Glomerular visceral epithelial cell (primary cell): ENCODE data around the gene TEP1.
"Not testable (repeated sequence)": the region's sequence is repeated elsewhere in the genome, so short reads cannot be mapped to it uniquely, and the experiment has no call there.

Experiments used
- DNase-seq: peaks from one replicate; pipeline ENCODE4 v3.0.0-alpha.2; 2016; ENCODE audit errors: extremely low spot score

The TEP1 gene

GRCh38 chr14:20386276-20386855 lies 26.9 kb downstream of the TEP1 start:
- no peak for DNase-seq

- no peak for DNase-seq
Measured at GRCh38 chr14:20384886-20385285, 28.4 kb downstream of the TEP1 start.

- DNase-seq: no peak
Measured at GRCh38 chr14:20384321-20384720, 29.0 kb downstream of the TEP1 start.

GRCh38 chr14:20383636-20384035 lies 29.7 kb downstream of the TEP1 start:
- no peak for DNase-seq

DNA sequence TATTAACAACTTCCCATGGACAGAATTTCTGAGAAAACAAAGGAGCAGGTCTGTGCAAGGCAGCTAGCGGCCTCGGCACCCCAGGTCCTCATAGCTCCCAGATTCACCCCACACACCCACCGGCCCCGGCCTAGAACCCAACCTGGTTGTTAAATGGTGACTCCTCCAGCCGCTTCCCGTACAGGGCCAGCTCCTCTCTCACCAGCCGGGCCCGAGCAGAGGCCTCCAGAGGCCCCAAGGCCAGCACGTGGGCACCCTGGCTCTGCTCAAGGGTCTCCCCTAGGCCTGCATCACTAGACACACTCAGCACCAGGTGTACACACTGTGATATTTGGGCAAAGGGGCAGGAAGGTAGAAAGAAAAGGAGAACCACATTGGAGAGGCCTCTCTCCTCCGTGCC lies 30.3 kb downstream of the TEP1 start:
- no peak for DNase-seq

GRCh38 chr14:20382526-20382925 lies 30.8 kb downstream of the TEP1 start:
- DNase-seq: no peak

- no peak for DNase-seq
Measured at GRCh38 chr14:20381341-20381740, 32.0 kb downstream of the TEP1 start.

- no peak for DNase-seq
Measured at GRCh38 chr14:20380681-20381080, 32.6 kb downstream of the TEP1 start.

- DNase-seq: no peak
Measured at GRCh38 chr14:20379743-20380142, 33.6 kb downstream of the TEP1 start.

DNA sequence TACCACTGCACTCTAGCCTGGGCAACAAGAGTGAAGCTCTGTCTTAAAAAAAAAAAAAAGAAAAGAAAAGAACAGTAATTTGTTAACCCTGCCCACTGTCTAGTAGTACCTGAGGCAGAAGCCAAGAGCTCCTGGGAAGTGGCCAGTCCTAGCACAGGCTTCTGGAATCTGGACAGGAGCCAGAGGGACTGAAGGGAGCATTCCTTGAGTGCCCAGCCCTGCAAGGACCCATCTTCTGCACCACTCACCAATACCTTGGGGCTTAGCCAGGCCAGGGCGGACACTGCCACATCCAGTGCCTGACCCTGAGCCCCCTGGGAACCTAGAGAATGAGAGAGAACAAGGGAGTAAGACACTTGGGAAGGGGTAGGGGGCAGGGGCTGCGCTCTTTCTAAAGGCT lies 36.1 kb downstream of the TEP1 start:
- no peak for DNase-seq

GRCh38 chr14:20376071-20376588 lies 37.2 kb downstream of the TEP1 start:
- DNase-seq: no peak

DNA sequence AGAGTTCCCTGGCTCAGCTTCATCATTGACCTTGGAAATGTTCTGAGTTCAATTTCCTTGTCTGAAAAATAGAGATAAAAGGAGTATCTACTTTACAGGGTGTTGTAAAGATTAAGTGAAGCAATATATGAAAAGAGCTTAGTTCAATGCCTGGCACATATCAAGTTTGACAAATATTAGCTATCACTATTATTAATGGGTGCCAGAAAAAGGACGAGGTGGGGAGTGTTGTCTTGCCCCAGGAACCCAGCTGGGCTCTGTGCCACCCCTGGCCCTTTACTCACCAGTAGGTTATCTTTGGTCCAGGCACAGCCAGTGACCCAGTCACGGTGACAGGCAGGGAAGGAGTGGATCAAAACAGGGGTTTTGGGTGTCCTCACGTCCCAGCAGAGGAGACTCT lies 37.8 kb downstream of the TEP1 start:
- DNase-seq: no peak

- no peak for DNase-seq
Measured at GRCh38 chr14:20372796-20373195, 40.5 kb downstream of the TEP1 start.

DNA sequence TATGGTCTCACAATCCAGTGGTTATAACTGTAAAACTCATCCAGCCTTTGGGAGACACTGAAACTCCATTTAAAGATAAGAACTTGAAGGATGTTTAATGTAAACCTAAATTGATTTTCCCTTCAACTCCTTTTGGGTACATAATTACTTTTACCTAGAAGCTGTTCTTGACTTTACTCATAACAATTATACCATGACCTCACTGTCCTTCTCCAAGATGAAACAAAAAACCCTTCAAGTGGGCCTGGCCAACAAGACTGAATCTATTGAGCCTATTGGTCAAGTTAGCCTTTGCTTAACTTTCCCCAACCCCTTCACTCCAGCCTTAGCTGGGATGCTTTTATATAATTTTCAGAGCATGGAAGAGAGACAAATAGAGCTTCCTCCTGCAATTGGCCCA lies 47.4 kb downstream of the TEP1 start:
- no peak for DNase-seq

GRCh38 chr14:20358474-20358873 lies 54.8 kb downstream of the TEP1 start:
- DNase-seq: not testable (repeated sequence)

DNA sequence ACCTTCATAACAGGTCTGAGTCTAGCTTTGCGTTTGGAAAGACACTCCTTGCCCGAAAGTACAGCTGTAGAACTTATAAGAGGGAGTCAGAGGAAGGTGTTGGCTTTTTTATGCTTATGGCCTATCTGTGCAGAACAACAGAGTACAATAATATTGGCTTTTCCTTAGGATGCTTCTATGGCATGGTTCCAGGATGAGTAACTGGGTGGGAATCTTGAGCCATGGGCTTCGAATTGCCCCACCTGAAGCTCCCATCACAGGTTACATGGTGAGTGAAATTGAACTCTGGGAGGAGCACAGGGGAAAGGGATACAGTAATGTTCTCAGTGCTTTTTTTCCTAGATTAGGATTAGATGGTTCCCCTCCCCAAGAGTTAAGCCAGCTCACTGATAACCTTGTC lies 56.9 kb downstream of the TEP1 start:
- DNase-seq: peak; percentile 29

GRCh38 chr14:20350860-20351259 lies 62.4 kb downstream of the TEP1 start:
- DNase-seq: no peak

- no peak for DNase-seq
Measured at GRCh38 chr14:20350282-20350681, 63.0 kb downstream of the TEP1 start.

GRCh38 chr14:20347747-20348146 lies 65.6 kb downstream of the TEP1 start:
- DNase-seq: no peak

DNA sequence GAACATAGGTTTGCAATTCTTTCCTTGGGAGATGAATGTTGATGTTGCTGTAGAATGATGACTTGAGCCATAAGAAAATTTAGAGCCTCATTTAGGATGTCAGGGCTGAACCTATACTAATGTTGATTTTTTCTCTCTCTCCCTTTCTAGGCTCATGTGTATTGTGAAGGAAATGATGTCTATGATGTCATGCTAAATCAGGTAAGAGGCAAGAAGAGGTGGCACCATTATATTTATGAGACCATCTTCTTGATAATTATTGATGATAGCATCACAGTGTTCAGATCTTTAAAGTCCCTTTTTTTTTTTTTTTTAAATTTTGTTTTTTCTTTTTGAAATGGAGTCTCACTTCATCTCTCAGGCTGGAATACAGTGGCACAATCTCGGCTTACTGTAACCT lies 66.6 kb downstream of the TEP1 start:
- DNase-seq: no peak

GRCh38 chr14:20345366-20345765 lies 67.9 kb downstream of the TEP1 start:
- DNase-seq: no peak

- peak; percentile 25 for DNase-seq
Measured at GRCh38 chr14:20343862-20344220, 69.5 kb downstream of the TEP1 start.

GRCh38 chr14:20343092-20343861 lies 70.0 kb downstream of the TEP1 start, which contains the start of gene PARP2:
Gene PARP2, plus strand, starts transcription at chr14:20343635. Its CDS starts 7 bp downstream, at chr14:20343642.
- DNase-seq: peak; percentile 100
